ENCODE data around the gene WDR93. TPM values are rescaled to one million over a fixed set of nuclear protein-coding genes. Genes with fewer than 3 reads are reported as not detected.

WDR93 gene
- total and polyA plus RNA-seq, 2 of the 4 experiments (the other 2 are of a cell fraction): not detected

DNA sequence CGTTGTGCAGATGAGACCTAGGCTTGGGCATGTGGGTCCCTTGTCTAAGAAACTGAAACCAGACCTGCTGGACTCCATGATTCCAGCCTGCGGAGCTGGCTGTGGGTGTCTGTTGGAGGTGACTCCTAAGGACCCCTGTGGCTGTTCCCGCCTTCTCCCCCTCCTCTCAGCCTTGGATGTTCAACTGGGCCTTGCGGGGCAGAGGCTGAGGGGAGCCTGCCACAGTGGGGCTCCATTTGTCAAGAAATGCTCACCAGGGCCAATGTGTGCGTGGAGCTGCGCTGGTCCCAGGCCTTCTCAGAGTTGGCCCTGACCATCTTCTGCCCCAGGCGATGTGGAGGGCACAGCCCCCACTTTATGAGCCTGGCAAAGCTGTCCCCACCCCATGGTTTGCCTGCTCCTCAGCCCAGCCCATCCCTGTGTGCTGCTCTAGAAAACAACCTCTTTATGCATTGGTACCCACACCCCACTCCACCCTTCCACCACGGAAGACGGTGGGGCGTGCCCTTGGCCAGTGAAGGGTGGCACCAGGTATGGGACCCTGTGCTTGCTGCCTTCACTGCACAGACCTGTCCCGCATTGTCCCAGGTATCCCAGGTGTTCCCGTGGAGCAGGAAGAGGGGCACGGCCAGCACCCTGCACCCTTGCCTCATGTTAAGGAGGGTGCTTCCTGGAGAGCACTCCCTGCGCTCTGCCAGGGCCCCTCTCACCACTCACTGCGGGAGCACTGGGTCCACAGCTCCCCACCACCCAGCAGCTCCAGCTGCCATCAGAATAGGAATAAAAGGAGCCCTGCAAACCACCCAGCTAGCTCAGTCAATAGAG lies 93.5 kb downstream of the WDR93 start (continued):
- no peak for TF ChIP-seq CEBPB (IDR thresholded peaks at IDR 0.05; ENCODE audit: low read depth, low read length)

- intact Hi-C loops (cut with micrococcal nuclease): no loop called here
- dilution Hi-C loops (cut with HindIII; ENCODE audit: low sequenced_read_pairs, unreplicated experiment): no loop called here
- no peak overlapping the region for H3K4ac ChIP-seq (ENCODE audit: low read depth, low read length)
- no peak for DNase-seq
- H4K5ac ChIP-seq (ENCODE audit: low read depth, low read length): no peak overlapping the region
- no peak overlapping the region for H3K27ac ChIP-seq (ENCODE audit: insufficient read depth, low read length)
- H3K9me3 ChIP-seq (ENCODE audit: control insufficient read depth, insufficient read depth, low read length): peaks cover 3% of the 10 kb centered on the region; the same call in 1 of the 2 replicates
- whole genome bisulfite sequencing, 2 experiments (ENCODE audit: extremely low coverage in 2 of 2, insufficient read length in 1 of 2): 64% methylated on average over 5 of the region's 7 CpGs; no CpG with 5 or more reads in 1 of the 2 experiments
- no peaks in the 10 kb centered on the region; the same call in 1 of the 2 replicates for H3K9me1 ChIP-seq (ENCODE audit: insufficient read depth, low read length)
- no peak overlapping the region for H2BK15ac ChIP-seq (ENCODE audit: low read depth, low read length)
- H3K4me1 ChIP-seq (ENCODE audit: control insufficient read depth, insufficient read depth, low read length): peaks cover 10% of the 10 kb centered on the region
- no peak for ATAC-seq (ENCODE audit: low read depth)
- no peak overlapping the region for H2BK20ac ChIP-seq (ENCODE audit: low read depth, low read length)
- no peak overlapping the region for H3K9ac ChIP-seq (ENCODE audit: low read depth, low read length)
- BruUV-seq (replicated peaks): no TSS peak
- H3K4me3 ChIP-seq (ENCODE audit: insufficient read depth, low read depth, low read length): no peak overlapping the region
- H3K18ac ChIP-seq (ENCODE audit: low read depth, low read length): no peak overlapping the region
- H4K20me1 ChIP-seq (ENCODE audit: insufficient read depth, low read length): no peaks in the 10 kb centered on the region
- no peak overlapping the region for H2AK5ac ChIP-seq (ENCODE audit: low read depth, low read length)
- no peak overlapping the region for H4K91ac ChIP-seq (ENCODE audit: insufficient read depth, low read depth, low read length)
- no peak overlapping the region for H3K56ac ChIP-seq (ENCODE audit: extremely low read depth, insufficient read depth, low read length)
- no peak overlapping the region for H2BK120ac ChIP-seq (ENCODE audit: low read depth, low read length)
- ChIA-PET POLR2A (ENCODE audit: unreplicated experiment) (no interaction called here), CTCF (no interaction called here)
- H3K36me3 ChIP-seq (ENCODE audit: control insufficient read depth, insufficient read depth, low read length): peaks cover 10% of the 10 kb centered on the region; the same call in 1 of the 2 replicates
- H3K14ac ChIP-seq (replicated peaks; ENCODE audit: low read depth, low read length): no peak overlapping the region
- H2AFZ ChIP-seq (replicated peaks; ENCODE audit: low read length, poor library complexity): no peak overlapping the region
- no peak overlapping the region for H2BK5ac ChIP-seq (ENCODE audit: low read depth, low read length, poor library complexity, severe bottlenecking)
- in situ Hi-C loops (cut with MboI; ENCODE audit: low sequenced_read_pairs): no loop called here
- H3K4me2 ChIP-seq (ENCODE audit: low read depth, low read length): no peak overlapping the region
- H3K27me3 ChIP-seq (ENCODE audit: control insufficient read depth, insufficient read depth, low read length): no peaks in the 10 kb centered on the region
- H3K79me1 ChIP-seq (ENCODE audit: low read depth in 1 of 2, low read length in 2 of 2): no peaks in the 10 kb centered on the region
- no peak overlapping the region for H4K8ac ChIP-seq (ENCODE audit: low read depth in 2 of 2, low read length in 2 of 2)
- no peak overlapping the region for H2AK9ac ChIP-seq (replicated peaks; ENCODE audit: low read depth, low read length, poor library complexity)
- no peak overlapping the region for H3K23ac ChIP-seq (ENCODE audit: low read depth, low read length)
- TF ChIP-seq MAZ (IDR thresholded peaks at IDR 0.05; ENCODE audit: borderline replicate concordance, low read depth, low read length) (no peak), CHD1 (IDR thresholded peaks at IDR 0.05; ENCODE audit: low read depth, low read length) (no peak), NFE2L2 (IDR thresholded peaks at IDR 0.05; ENCODE audit: low read depth, low read length) (no peak), RAD21 (IDR thresholded peaks at IDR 0.05; ENCODE audit: low read length) (no peak), BHLHE40 (IDR thresholded peaks at IDR 0.05; ENCODE audit: low read depth, low read length) (no peak), MAFK (IDR thresholded peaks at IDR 0.05; ENCODE audit: low read depth, low read length) (no peak), MXI1 (IDR thresholded peaks at IDR 0.05; ENCODE audit: borderline replicate concordance, low read depth, low read length) (no peak), FOS (IDR thresholded peaks at IDR 0.05; ENCODE audit: low read depth, low read length) (no peak), SMC3 (IDR thresholded peaks at IDR 0.05; ENCODE audit: low read depth, low read length) (no peak), CEBPB (IDR thresholded peaks at IDR 0.05; ENCODE audit: low read depth, low read length) (no peak)
- TF ChIP-seq, protein P1, sequence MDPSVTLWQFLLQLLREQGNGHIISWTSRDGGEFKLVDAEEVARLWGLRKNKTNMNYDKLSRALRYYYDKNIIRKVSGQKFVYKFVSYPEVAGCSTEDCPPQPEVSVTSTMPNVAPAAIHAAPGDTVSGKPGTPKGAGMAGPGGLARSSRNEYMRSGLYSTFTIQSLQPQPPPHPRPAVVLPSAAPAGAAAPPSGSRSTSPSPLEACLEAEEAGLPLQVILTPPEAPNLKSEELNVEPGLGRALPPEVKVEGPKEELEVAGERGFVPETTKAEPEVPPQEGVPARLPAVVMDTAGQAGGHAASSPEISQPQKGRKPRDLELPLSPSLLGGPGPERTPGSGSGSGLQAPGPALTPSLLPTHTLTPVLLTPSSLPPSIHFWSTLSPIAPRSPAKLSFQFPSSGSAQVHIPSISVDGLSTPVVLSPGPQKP (IDR thresholded peaks at IDR 0.05; ENCODE audit: borderline replicate concordance, low read depth, low read length): no peak
- TF ChIP-seq, protein P2, sequence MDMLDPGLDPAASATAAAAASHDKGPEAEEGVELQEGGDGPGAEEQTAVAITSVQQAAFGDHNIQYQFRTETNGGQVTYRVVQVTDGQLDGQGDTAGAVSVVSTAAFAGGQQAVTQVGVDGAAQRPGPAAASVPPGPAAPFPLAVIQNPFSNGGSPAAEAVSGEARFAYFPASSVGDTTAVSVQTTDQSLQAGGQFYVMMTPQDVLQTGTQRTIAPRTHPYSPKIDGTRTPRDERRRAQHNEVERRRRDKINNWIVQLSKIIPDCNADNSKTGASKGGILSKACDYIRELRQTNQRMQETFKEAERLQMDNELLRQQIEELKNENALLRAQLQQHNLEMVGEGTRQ (IDR thresholded peaks at IDR 0.05; ENCODE audit: low read depth, low read length): no peak
- TF ChIP-seq, protein P3, sequence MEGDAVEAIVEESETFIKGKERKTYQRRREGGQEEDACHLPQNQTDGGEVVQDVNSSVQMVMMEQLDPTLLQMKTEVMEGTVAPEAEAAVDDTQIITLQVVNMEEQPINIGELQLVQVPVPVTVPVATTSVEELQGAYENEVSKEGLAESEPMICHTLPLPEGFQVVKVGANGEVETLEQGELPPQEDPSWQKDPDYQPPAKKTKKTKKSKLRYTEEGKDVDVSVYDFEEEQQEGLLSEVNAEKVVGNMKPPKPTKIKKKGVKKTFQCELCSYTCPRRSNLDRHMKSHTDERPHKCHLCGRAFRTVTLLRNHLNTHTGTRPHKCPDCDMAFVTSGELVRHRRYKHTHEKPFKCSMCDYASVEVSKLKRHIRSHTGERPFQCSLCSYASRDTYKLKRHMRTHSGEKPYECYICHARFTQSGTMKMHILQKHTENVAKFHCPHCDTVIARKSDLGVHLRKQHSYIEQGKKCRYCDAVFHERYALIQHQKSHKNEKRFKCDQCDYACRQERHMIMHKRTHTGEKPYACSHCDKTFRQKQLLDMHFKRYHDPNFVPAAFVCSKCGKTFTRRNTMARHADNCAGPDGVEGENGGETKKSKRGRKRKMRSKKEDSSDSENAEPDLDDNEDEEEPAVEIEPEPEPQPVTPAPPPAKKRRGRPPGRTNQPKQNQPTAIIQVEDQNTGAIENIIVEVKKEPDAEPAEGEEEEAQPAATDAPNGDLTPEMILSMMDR (conservative IDR thresholded peaks at IDR 0.05; ENCODE audit: low read depth, low read length): no peak
Observed at GRCh38 chr15:89784686-89784960, 94.0 kb downstream of the WDR93 start.

Measured in IMR-90 (cell line).